GM23248 (cell line): ENCODE data around the gene BHLHE40. TPM values are rescaled to one million over a fixed set of nuclear protein-coding genes. Genes with fewer than 3 reads are reported as not detected.

Source experiments
- DNase-seq: peaks from one replicate; pipeline ENCODE4 v3.0.0-alpha.2; 2015
- H2AFZ ChIP-seq: fragments of 200-600 bp; sonication (generic); 2 replicates; pipeline ENCODE4 v1.6.1; 2016; ENCODE audit warnings: antibody characterized with exemption
- H3F3A ChIP-seq: fragments of 200-600 bp; sonication (generic); 2 replicates; pipeline ENCODE4 v1.6.1; 2016; ENCODE audit warnings: mild to moderate bottlenecking, antibody characterized with exemption, mixed run types; ENCODE audit not compliant: insufficient read depth
- H3K27ac ChIP-seq: fragments of 200-600 bp; sonication (generic); 2 replicates; pipeline ENCODE4 v1.5.1; 2016; ENCODE audit warnings: mild to moderate bottlenecking
- H3K27me3 ChIP-seq: fragments of 200-600 bp; sonication (generic); replicated peaks from 2 replicates; pipeline ENCODE4 v1.6.1; 2016; ENCODE audit warnings: mild to moderate bottlenecking; ENCODE audit not compliant: insufficient read depth
- H3K36me3 ChIP-seq: fragments of 200-600 bp; sonication (generic); 2 replicates; pipeline ENCODE4 v1.6.1; 2016; ENCODE audit warnings: low read depth, mild to moderate bottlenecking
- H3K4me1 ChIP-seq: fragments of 200-600 bp; sonication (generic); 2 replicates; pipeline ENCODE4 v1.6.1; 2016; ENCODE audit warnings: mild to moderate bottlenecking; ENCODE audit not compliant: insufficient read depth
- H3K4me2 ChIP-seq: fragments of 200-600 bp; sonication (generic); one replicate; pipeline ENCODE4 v1.6.1; 2016; ENCODE audit warnings: mild to moderate bottlenecking; ENCODE audit not compliant: unreplicated experiment
- H3K4me3 ChIP-seq: fragments of 200-600 bp; sonication (generic); 2 replicates; pipeline ENCODE4 v1.5.1; 2016; ENCODE audit warnings: mild to moderate bottlenecking
- H3K79me2 ChIP-seq: fragments of 200-600 bp; sonication (generic); 2 replicates; pipeline ENCODE4 v1.6.1; 2016; ENCODE audit warnings: mild to moderate bottlenecking; ENCODE audit not compliant: insufficient read depth
- H3K9ac ChIP-seq: fragments of 200-600 bp; sonication (generic); 2 replicates; pipeline ENCODE4 v1.6.1; 2016; ENCODE audit warnings: mild to moderate bottlenecking
- H3K9me2 ChIP-seq: fragments of 200-600 bp; sonication (generic); 2 replicates; pipeline ENCODE4 v1.6.1; 2016; ENCODE audit warnings: mixed run types, mild to moderate bottlenecking, moderate library complexity; ENCODE audit not compliant: insufficient read depth
- H3K9me3 ChIP-seq: fragments of 200-600 bp; sonication (generic); one replicate; pipeline ENCODE4 v1.6.1; 2017; ENCODE audit warnings: low read depth
- H4K20me1 ChIP-seq: fragments of 200-600 bp; sonication (generic); 2 replicates; pipeline ENCODE4 v1.6.0; 2016; ENCODE audit not compliant: insufficient read depth
- EZH2 ChIP-seq: fragments of 200-600 bp; sonication (generic); IDR thresholded peaks from 2 replicates; pipeline ENCODE4 v1.6.1; 2018; ENCODE audit warnings: antibody characterized with exemption, mild to moderate bottlenecking; ENCODE audit not compliant: insufficient read depth, poor library complexity, severe bottlenecking
- EZH2phosphoT487 ChIP-seq: fragments of 200-600 bp; sonication (generic); IDR thresholded peaks from 2 replicates; pipeline ENCODE4 v1.6.1; 2018; ENCODE audit warnings: antibody characterized with exemption, moderate library complexity, mild to moderate bottlenecking, low read depth; ENCODE audit not compliant: insufficient read depth
- WGBS, 2 experiments: methylation state at CpG; one replicate each; pipeline ENCODE4 v1.1.6; 2015 to 2017; ENCODE audit warnings: low lambda C conversion rate in 2 of 2, low coverage in 1 of 2; ENCODE audit errors: missing lambda C conversion rate in 2 of 2; 5-methylcytosine and 5-hydroxymethylcytosine counted together
- in situ Hi-C: fragments of 300-500 bp; cut with MboI; formaldehyde crosslinking; loops from 2 replicates; pipeline ENCODE4 v1.15.0; 2020
- polyA plus RNA-seq: library from polyadenylated mRNA; unstranded; fragments of >200 nt; fragmentation: Nextera tagmentation; extraction: Ambion mirVana; gene quantifications from 2 replicates; pipeline ENCODE4 v1.2.1, GENCODE V29; 2016
- total RNA-seq: library from RNA; depleted of rRNA; stranded (reverse); fragments of >200 nt; shearing (Covaris generic); gene quantifications from 2 replicates; pipeline ENCODE4 v1.2.3, GENCODE V29; 2014

BHLHE40 gene
- total and polyA plus RNA-seq, 2 experiments from 2014 or later, result 33.9 to 42.9 TPM

DNA sequence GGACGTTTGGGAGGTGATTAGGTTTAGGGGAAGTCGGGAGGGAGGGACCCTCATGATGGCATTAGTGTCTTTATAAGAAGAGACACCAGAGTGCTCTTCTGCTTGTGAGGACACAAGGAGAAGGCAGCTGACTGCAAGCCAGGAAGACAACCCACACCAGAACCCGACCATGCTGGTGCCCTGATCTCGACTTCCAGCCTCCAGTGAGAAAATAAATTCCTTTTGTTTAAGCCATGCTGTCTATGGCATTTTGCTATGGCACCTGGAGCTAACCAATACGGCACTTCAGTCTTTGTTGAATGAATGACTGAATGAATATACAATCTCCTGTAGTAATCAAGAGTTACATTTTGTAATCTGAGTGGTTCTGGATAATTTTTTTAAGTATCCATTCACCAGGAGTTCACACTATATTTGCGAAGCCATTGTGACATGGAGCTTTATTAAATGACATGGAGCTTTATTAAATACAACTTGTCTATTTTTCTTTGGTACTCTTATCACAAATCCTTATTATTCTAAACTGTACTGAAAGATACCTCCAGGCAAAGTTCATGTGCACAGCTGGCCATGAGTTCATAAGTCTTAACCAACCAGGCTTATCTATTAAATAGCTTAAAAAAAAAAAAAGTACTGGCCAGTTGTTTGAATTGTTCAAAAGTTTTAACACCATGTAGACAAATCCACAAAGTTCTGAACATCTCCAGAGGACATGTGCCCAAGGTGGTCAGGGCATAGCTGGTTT is 24.8 kb upstream of the BHLHE40 start:
- Histone ChIP-seq H3K4me2 (no peak overlapping the region), H4K20me1 (no peaks in the 10 kb centered on the region), H3K9me3 (no peaks in the 10 kb centered on the region), H3K27ac (no peak overlapping the region), H3K9ac (no peak overlapping the region), H2AFZ (no peak overlapping the region), H3K4me3 (no peak overlapping the region), H3K79me2 (no peaks in the 10 kb centered on the region), H3K27me3 (no peaks in the 10 kb centered on the region), H3K9me2 (no peaks in the 10 kb centered on the region), H3K36me3 (no peaks in the 10 kb centered on the region), H3F3A (no peaks in the 10 kb centered on the region), H3K4me1 (no peaks in the 10 kb centered on the region)
- in situ Hi-C loops, result no loop called here
- 64 to 69% methylated on average over 6 of the region's 6 CpGs for WGBS, 2 experiments
- TF ChIP-seq EZH2phosphoT487 (no peak), EZH2 (no peak)
- DNase-seq, result no peak

GRCh38 chr3:4956099-4956498 is 23.1 kb upstream of the BHLHE40 start:
- Histone ChIP-seq H3K27ac (no peak overlapping the region), H3K9ac (no peak overlapping the region), H3F3A (no peaks in the 10 kb centered on the region), H3K4me1 (no peaks in the 10 kb centered on the region), H3K9me2 (no peaks in the 10 kb centered on the region), H3K4me2 (no peak overlapping the region), H3K9me3 (no peaks in the 10 kb centered on the region), H3K27me3 (no peaks in the 10 kb centered on the region), H3K79me2 (no peaks in the 10 kb centered on the region), H4K20me1 (no peaks in the 10 kb centered on the region), H3K4me3 (no peak overlapping the region), H3K36me3 (no peaks in the 10 kb centered on the region), H2AFZ (no peak overlapping the region)
- TF ChIP-seq EZH2phosphoT487, result no peak
- WGBS, 2 experiments, result 18 to 21% methylated on average over 2 of the region's 2 CpGs
- in situ Hi-C loops, result no loop called here
- DNase-seq, result no peak

- Histone ChIP-seq H3F3A (no peaks in the 10 kb centered on the region), H3K27ac (no peak overlapping the region), H2AFZ (no peak overlapping the region), H3K4me1 (no peaks in the 10 kb centered on the region), H3K27me3 (no peaks in the 10 kb centered on the region), H3K4me3 (no peak overlapping the region), H3K9me2 (no peaks in the 10 kb centered on the region), H3K36me3 (no peaks in the 10 kb centered on the region), H3K79me2 (no peaks in the 10 kb centered on the region), H4K20me1 (no peaks in the 10 kb centered on the region), H3K4me2 (no peak overlapping the region), H3K9me3 (no peaks in the 10 kb centered on the region), H3K9ac (no peak overlapping the region)
- TF ChIP-seq EZH2phosphoT487 (no peak), EZH2 (no peak)
- no peak for DNase-seq
- 22 to 28% methylated on average over 2 of the region's 2 CpGs for WGBS, 2 experiments
- in situ Hi-C loops, result no loop called here
These were observed 22.5 kb upstream of the BHLHE40 start for GRCh38 chr3:4956738-4957137.

- in situ Hi-C loops, result no loop called here
- Histone ChIP-seq H3K4me2 (no peak overlapping the region), H3K79me2 (no peaks in the 10 kb centered on the region), H3K4me1 (no peaks in the 10 kb centered on the region), H3K9me3 (no peaks in the 10 kb centered on the region), H3K4me3 (no peak overlapping the region), H3F3A (no peaks in the 10 kb centered on the region), H3K9ac (no peak overlapping the region), H3K27me3 (no peaks in the 10 kb centered on the region), H3K27ac (no peak overlapping the region), H3K9me2 (no peaks in the 10 kb centered on the region), H2AFZ (no peak overlapping the region), H3K36me3 (no peaks in the 10 kb centered on the region), H4K20me1 (no peaks in the 10 kb centered on the region)
- WGBS, 2 experiments, result 53 to 64% methylated on average over 3 of the region's 3 CpGs
- TF ChIP-seq EZH2phosphoT487 (no peak), EZH2 (no peak)
- no peak for DNase-seq
These were observed 21.3 kb upstream of the BHLHE40 start for GRCh38 chr3:4957978-4958377.
